GM03348 (cell line): ENCODE measurements around the gene MTMR3.
"Not testable (repeated sequence)": the region's sequence is repeated elsewhere in the genome, so short reads cannot be mapped to it uniquely, and the experiment has no call there.

Experiments used
- DNase-seq: peaks from one replicate; pipeline ENCODE4 v3.0.0; 2012; ENCODE audit warnings: low spot score

The MTMR3 gene

DNA sequence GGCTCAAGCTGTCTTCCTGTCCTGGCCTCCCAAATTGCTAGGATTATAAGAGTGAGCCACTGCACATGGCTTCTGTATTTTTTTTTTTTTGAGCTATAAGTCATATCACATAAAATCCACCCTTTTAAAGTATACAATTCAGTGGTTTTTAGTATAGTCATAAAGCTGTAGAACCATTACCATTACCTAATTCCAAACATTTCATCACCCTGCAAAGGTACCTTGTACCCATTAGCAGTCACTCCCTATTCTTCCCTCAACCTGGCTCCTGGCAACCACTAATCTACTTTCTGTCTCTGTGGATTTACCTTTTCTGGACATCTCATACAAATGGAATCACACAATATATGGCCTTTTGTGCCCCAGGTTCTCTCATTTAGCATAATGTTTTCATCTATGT lies 84.5 kb downstream of the MTMR3 start:
- no peak for DNase-seq

DNA sequence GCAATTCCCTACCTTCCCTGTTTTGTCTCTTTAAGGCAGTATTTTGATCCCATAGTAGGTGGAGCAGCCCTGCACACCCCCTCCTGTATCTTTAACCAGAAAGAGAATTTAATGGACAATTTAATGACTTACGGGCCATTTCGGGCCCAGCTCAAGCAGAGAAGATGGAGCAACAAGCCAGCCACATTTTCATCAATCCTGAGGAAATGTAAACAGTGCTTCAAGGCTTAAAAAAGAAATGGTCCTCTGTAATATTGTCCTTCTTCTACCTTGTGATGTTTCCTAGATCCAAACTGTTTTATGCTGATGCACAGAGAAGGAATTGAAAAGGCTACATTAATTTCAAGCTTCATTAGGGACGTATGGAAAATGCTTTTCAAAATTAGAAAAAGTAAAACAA lies 88.6 kb downstream of the MTMR3 start:
- no peak for DNase-seq

DNA sequence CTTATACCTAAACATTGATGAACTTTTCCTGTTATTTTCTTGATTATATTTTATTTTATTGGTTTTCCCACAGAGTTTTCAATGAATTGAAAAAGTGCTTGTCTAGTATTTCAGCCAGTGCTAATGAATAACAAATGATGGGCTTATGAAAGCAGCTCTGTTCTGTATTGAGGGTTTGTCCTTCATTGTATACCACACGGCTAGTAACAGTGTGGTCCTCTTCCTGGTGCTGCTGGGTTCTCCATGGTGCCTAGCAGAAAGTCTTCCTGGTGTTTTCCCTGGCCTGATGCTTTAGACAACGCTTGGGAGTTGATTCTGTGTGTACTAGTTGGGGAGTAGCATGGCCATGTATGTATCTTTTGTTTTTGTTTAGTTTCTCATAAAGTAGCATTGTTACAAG lies 89.1 kb downstream of the MTMR3 start:
- DNase-seq, result no peak

DNA sequence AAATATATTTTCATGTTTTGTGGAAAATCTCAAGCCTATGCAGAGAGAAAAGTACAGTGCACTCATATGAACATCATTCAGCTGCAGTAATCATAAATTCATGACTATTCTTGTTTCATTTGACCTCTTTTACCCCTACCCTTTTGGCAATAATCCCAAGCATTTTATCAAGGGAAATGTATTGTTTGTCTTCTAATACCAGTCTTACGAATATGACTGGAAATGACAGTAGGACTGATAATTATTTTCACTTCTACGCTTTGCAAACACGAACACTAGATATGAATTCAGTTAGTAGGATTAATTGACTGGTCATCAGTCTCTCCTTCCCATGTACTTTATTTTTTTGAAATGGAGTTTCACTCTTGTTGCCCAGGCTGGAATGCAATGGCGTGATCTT lies 90.3 kb downstream of the MTMR3 start:
- DNase-seq, result no peak

DNA sequence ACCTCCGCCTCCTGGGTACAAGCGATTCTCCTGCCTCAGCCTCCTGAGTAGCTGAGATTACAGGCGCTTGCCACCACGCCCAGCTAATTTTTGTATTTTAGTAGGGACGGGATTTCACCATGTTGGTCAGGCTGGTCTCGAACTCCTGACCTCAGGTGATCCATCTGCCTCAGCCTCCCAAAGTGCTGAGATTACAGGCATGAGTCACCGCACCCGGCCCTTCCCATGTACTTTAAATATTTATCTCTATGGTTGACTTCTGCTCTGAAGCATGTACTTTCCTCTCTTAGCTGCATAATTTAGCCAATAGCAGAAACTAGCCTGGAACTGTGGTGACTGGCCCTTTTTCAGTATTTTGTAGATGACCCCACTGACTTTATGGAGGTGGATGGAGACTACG lies 90.7 kb downstream of the MTMR3 start:
- not testable (repeated sequence) for DNase-seq

DNA sequence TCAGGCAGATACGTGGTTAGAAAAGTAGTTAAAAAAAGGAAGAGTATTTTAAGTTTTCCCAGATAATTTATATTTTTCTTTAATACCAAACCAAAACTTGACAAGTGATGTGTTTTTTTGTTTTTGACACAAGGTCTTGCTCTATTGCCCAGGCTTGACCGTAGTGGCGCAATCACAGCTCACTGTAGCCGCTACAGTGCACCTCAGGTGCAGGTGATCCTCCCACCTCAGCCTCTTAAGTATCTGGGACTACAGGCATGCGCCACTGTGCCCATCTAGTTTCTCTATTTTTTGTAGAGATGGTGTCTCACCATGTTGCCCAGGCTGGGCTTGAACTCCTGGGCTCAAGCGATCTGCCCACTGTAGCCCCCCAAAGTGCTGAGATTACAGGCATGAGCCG lies 92.5 kb downstream of the MTMR3 start:
- no peak for DNase-seq

DNA sequence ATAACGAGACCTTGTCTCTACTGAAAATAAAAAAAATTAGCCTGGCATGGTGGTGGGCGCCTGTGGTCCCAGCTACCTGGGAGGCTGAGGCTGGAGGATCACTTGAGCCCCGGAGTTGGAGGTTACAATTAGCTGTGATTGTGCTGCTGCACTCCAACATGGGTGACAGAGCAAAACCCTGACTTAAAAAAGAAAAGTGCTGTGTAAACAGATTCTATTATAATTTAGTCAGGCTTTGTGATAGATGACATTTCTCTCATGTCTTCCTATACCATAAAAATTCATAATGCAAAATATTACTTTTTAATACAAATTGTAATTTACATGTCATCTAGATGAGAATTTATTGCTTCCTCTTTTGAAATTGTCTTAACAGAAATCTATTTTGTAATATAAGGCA lies 94.1 kb downstream of the MTMR3 start:
- DNase-seq, result no peak

DNA sequence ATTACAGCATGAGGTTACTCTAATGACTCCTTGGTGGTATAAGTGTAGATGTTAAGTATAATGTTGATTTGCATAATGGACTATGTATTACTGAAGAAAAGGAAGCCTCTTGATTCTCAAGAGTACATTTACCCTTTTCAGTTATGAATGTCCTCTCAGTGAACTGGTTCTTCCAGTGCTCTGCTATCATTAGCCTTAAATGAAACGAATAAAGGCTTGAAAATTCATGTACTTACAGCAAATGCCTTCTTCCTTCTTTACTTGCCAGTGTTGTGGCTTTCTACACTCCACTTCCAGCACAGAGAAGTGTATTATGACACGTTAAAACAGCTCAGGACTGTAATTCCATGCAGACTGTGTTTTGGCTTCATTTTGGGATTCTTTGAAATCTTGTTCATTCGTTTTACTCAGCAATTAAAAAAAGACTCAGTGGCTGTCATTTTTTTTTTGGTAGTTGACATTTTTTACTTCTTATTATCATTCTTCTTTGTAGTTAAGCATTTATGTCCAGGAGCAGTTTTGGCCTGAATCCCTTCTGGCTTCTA lies 96.9 kb downstream of the MTMR3 start:
- peak; percentile 54 for DNase-seq

DNA sequence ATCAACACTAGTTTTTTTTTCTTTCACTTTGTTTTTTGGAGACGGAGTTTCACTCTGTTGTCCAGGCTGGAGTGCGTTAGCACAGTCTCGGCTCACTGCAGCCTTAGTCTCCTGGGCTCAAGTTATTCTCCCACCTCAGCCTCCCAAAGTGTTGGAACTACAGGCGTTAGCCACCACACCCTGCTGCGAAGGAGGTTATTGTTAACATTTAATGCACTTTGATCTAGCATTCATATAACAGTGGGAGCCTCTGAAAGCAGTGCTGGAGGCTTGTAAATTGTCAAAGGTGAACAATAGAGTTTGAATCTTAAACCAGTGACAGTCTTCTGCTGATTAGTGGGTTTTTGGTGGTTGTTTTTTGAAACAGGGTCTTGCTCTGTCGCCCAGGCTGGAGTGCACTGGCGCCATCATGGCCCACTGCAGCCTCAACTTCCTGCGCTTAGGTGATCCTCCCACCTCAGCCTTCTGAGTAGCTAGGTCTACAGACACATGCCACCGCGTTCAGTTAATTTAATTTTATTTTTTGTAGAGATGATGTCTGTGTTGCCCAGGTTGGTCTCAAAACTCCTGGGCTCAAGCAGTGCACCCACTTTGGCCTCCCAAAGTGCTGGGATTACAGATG lies 100.4 kb downstream of the MTMR3 start:
- no peak for DNase-seq

DNA sequence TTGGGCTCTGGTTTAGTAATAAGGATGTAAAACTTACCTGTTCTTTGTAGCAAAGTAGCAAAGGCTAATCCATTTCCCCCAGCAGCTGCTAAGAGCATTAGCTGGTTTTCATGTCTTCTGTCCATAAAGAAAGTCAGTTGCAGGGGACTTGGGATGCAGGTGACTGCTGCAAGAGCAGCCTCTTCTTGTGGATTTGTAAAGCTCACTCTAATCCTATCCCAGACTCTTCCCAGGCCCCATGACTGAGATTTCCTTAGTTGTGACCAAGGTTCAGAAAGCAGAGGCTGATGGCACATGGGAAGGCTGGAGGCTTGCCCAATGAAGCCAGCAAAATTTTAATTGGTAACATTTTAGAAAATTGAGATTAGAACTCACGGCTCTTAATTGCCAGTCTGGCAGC lies 102.9 kb downstream of the MTMR3 start:
- no peak for DNase-seq

DNA sequence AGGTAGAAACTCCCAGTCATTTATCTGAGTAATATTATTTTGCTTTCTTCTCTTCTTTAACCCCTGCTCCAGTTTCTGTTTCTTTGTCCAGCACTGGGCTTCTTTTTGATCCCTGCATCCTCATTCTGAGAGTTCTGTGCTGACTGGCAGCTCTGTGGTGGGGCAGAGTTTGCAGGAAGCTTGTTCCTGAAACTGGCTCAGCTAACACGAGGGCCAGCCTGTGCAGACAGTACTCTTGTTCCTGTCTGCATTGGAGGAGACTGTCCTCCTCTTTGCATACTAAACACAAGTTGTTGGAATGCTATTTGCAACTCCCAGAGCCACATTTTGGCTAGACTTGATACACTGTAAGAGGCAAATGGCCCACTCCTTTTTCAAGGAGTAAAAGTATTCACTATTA lies 104.2 kb downstream of the MTMR3 start:
- DNase-seq, result no peak

DNA sequence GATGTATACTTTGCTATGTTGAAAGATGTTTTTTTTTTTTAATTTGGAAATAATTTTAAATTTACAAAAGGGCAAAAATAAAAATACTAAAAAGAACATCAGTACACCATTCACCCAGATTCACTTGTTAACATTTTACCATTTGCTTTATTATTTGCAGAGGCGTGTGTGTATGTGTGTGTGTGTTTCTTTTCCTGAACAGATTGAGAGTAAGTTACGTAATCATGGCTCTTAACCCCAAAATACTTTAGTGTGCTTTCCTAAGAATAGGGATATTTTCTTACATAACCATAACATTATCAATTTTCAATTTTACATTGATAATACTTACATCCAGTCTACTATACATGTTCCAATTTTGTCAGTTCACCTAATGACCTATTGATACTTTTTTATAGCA lies 105.7 kb downstream of the MTMR3 start:
- no peak for DNase-seq

DNA sequence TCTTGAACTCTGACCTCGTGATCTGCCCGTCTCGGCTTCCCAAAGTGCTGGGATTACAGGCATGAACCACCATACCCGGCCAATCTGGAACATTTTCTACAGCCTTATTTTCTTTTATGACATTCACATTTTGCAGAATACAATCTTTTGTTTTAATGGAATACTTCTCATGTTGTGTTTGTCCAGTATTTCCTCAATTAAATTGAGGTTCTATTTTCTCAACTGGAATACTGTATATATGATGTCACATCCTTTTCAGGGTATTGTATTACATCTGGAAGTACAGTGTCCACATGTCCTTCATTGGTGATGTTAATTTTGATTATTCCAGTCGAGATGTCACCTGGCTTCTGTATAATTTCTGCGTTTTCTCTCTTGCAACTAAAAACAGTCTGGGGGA lies 106.5 kb downstream of the MTMR3 start:
- no peak for DNase-seq

DNA sequence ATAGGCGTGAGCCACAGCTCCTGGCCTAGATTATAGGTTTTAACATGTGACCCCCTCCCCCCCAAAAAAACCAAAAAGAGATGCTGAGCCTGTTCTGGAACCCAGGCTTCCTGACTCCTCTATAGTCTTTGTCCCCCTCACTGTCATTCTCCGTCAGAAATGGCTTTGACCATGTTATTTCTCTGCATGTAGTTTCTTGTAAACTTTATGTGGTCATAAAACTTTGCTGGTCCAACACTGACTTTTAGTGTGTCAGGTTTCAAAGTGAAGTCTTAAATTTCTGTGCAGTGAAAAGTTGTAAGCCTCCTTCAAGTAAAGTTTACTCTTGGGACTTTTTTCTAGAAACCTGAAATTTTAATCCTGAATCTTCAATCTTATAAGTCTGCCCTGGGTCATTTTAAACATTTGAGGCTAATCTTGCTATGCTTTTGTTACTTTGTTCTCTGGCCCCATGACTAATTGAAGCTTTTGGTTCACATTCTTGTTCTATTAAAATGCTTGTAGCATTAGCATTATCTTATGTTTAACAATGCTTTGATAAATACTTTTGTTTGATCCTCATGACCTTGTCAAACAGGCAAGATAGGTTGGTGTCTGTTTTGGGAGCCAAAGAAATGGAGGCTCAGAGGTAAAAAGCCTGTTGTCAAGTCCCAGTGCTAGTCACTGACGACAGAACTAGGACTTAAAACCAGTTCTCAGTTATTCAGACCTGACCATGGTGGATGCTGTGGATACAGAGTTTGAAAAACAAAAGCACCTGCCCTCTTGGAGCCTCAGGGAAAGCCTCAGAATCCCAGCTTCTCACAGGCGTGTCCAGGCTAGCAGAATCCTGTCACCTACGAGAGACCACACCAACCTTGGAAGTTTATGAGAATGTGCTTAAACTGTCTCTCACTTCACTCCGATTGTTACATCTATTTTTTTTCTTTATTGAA lies 109.6 kb downstream of the MTMR3 start:
- DNase-seq, result no peak

DNA sequence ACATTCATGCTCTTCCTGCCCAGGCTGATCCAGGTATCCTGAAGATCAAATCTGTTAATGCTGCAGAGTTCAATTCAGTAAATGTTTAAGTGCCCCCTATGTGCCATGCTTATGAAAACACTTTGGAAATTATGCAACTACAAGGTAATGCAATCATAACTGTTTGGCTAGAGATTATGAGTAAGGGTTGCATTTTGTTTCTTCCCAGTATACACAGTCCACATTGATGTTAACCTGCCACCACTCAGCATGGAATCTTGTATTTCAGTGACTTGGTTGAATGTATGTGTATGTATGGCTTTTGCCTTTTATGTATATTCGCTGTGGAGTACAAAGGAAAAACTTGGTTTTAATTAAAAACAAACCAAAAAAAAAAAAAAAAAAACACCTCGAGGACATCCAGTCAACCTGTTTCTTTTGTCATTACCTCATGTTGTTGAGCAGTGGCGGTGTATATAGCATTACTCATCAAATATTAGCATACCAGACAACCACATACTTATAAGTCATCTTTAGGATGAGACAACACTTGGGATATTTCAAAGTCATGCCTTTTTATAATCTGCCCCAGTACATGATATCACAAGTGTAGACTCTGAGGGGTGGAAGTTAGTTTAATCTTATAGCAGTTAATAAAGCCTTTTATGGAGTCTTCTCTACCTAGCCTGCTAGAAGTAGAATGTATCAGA lies 111.2 kb downstream of the MTMR3 start:
- peak; percentile 55 for DNase-seq

DNA sequence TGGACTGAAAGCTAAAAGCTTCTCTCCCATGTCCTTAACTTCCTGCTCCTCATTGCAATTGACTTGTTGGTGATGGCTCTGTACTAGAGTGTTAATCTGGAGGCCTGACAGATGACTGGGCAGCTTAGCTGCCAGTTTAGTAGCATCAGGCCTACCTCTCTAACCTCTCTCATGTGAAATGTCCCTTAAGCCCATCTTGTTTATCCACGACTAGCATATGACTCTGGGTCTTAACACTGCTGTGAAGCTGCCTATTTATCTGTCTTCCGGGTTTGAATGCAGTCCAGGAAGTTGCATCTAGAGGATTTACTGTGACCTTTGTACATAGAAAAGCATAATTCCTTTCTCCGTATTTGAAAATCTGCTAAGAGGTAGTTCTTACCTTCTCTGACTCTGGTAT lies 112.0 kb downstream of the MTMR3 start:
- DNase-seq, result no peak

DNA sequence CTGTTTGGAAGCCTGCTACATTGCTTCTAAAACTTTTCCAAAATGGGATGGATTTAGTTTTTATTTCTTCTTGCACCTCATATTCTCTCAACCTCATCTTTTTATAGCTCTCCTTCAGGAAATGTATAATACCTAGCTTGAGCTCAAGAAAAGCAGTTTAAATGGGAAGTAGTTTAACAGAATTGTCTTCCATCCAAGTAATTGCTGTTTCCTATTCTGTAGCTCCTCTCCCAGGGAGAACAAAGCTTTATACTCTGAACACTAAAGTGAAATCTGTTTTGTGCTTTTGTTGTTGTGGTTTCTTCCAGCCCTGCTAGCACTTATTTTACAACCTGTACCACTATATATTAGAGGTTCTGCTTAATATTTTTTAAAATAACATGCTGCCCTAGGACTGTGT lies 114.1 kb downstream of the MTMR3 start:
- no peak for DNase-seq

DNA sequence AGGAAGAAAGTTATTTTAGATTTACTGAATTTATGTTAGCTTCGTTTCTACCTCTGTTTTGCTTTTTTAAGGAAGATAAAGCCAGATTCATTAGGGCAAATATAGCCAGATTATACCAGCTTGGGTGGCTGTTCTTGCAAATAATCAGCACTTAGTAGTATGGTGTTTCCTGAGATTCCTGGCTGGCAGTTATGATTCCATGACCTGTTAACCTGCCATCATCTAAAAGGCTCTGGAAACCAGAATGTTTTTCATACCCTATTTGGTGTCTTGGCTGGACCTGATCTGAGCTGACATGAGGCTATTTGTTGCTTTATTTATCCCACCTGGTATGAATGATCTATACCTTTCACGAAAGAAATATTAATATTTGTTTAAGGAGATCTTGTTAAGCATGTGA lies 114.5 kb downstream of the MTMR3 start:
- no peak for DNase-seq

DNA sequence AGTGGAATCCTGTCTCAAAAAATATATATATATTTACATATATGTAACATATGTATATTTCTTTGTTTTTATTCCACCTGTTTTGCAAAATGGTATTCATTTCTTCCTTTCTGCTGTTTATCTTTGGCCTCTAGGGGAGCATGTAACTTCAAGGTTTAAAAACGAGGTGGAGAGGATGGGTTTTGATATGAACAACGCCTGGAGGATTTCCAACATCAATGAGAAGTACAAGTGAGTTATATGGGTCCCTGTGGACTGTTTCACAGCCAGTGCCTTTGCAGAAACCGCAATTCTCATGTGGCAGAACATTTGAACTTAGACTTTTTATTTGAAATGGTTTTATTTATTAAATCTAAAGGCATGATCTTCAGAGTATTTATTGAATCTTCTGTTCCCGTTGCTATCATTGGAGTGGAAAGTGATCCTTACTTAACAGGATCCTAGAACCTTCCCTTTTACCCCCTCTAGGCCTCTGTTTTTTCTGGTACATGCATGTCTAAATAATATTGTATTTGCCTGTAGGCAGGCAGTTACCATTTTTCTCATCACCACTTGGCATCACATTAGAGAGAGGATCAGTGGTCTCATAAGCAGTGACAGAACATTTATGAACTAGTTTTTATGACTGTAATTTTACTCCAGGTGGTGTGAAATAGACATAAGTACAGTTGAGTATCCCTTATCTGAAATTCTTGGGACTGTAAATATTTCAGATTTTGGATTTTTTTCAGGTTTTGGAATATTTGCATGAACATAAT lies 115.8 kb downstream of the MTMR3 start:
- DNase-seq, result no peak

DNA sequence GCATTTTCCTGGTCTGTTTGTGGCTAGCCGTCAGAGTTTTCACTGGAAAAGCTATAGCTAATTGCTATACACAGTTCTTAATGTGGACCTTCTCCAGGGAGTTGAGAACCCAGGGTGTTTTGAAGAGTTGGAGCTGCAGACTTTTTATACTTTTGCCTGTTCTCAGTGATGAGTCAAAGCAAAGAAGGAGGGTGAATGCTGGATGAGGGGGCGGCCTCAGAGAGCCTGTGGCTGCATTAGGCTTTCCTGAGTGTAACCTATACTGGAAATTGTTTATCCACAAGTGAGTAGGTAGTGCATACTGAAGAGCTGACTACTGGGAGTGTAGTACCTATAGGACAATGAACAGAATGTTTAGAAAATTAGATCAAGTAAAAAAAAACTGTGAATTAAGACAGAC lies 117.6 kb downstream of the MTMR3 start:
- DNase-seq, result no peak

DNA sequence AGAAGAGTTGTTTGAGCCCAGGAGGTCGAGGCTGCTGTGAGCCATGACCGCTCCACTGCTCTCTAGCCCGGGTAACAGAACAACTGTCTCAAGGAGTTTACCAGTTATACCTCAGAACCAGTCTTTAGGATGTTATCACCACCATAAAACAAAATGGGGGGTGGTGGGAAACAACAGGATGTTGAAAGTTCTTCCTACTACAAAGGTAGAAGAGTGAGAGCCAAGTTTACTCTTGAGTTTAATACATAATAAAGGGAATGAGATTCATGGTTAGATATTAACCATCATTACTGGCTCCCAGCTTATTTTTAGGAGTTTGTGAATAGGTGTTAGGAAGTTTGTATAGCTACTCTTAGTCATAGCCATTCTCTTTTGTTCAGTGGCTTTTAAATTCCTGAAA lies 118.5 kb downstream of the MTMR3 start:
- no peak for DNase-seq

DNA sequence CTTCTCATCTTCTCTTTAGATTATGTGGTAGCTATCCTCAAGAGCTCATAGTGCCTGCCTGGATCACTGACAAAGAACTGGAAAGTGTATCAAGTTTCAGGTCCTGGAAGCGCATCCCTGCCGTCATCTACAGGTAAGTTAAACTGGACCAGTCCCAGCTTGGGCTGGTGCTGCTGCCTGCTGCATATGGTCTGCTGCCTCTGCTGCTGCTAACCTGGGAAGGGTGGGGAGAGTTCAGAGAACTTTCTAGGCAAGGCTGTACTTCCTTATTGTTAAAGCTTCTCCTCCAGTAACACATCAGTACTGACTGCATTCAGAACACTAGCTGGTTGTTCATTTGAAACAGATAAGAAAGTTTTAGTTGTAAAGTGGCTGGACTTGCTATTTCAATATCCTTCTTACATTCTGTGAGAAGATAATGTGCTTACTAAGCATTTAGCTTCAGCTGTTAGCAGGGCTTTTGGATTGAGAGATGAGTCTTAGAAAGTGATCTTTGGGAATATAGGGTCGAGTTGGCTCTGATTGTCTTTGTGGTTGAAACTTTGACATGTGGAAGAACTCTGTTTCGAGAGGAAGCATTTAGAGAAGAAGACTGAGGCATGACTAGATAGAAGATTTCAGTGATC lies 120.0 kb downstream of the MTMR3 start:
- no peak for DNase-seq
